Measurements from ENCODE around the gene PRPF4. TPM values are rescaled to one million over a fixed set of nuclear protein-coding genes. Genes with fewer than 3 reads are reported as not detected.

PRPF4 gene
- total RNA-seq (2022) = 37.5 and 38.6 TPM in 2 replicates
- percentile 87 among the genes with signal in this experiment for Bru-seq, nascent RNA
- BruChase-seq, experiment 1, labeled RNA remaining after a 2-hour chase = percentile 89 among the genes with signal in this experiment
- BruChase-seq, experiment 2, labeled RNA remaining after a 6-hour chase = percentile 88 among the genes with signal in this experiment
- long read RNA-seq, transcript PRPF4-201 (14 exons, 2,787 nt) = minor isoform, 13 of 66 reads
- long read RNA-seq, transcript PRPF4-202 (14 exons, 3,212 nt) = major isoform, 38 of 66 reads
- long read RNA-seq, partial matches to known transcripts = 10 of 66 reads
- long read RNA-seq, other reads (novel, unspliced or antisense) = 5 of 66 reads

- Histone ChIP-seq H3K36me3 (ENCODE audit: control insufficient read depth, insufficient read depth, low read length) (no peaks in the 10 kb centered on the region; the same call in 1 of the 2 replicates), H3K4me1 (no peaks in the 10 kb centered on the region), H3K9me3 (no peaks in the 10 kb centered on the region), H3K4me3 (ENCODE audit: low read depth, low read length) (peak within 1 kb of the TSS; percentile 93), H3K27me3 (replicated peaks; ENCODE audit: control insufficient read depth, insufficient read depth, low read length) (no peaks in the 10 kb centered on the region)
- DNase-seq = peak; percentile 97 to 98
- no peaks in the 10 kb centered on the region for H3K27me3 Mint-ChIP-seq (ENCODE audit: insufficient read depth, unreplicated experiment)
- TF ChIP-seq CTCF (IDR thresholded peaks at IDR 0.05; ENCODE audit: insufficient read depth in 1 of 2, low read depth in 1 of 2, low read length in 1 of 2, severe bottlenecking in 1 of 2, unreplicated experiment in 1 of 2) = no peak
- no peaks in the 10 kb centered on the region for H3K4me1 Mint-ChIP-seq (ENCODE audit: low read depth, unreplicated experiment)
- ChIA-PET POLR2A (interaction anchor here (0.6 to 1.8 kb wide), 10 partner anchors 21 to 383 kb away, joined by 3 to 16 read pairs (median 6); partner anchors contain the start of genes ALAD, BSPRY, C9orf43 and FKBP15), CTCF (interaction anchor here (0.8 to 2.3 kb wide), 12 partner anchors 19 to 382 kb away, joined by 3 to 14 read pairs (median 6); partner anchors contain the start of genes ALAD, BSPRY, FKBP15 and POLE3)
- peaks cover 39% of the 10 kb centered on the region for H3K36me3 Mint-ChIP-seq (ENCODE audit: insufficient read depth, unreplicated experiment)
- H3K27ac Mint-ChIP-seq (ENCODE audit: unreplicated experiment) = no peak within 1 kb of the TSS
- H3K4me3 Mint-ChIP-seq (ENCODE audit: unreplicated experiment) = no peak within 1 kb of the TSS
- intact Hi-C loops (cut with micrococcal nuclease; ENCODE audit: unreplicated experiment) = loop anchor here (1.0 to 5.0 kb wide), 5 partner anchors 27 to 135 kb away; partner anchors contain the start of genes C9orf43, FKBP15, POLE3 and RNF183
- TSS peak; percentile 69 for BruUV-seq (replicated peaks)
- H3K9me3 Mint-ChIP-seq (ENCODE audit: unreplicated experiment) = no peaks in the 10 kb centered on the region
Observed at GRCh38 chr9:113275157-113276131, at the start of gene PRPF4, which contains the start of gene CDC26. Gene PRPF4 (plus strand): TSS chr9:113275658. CDS start chr9:113275744, 86 bp downstream. Gene CDC26 (minus strand): TSS chr9:113275572. CDS start chr9:113272507, 3,065 bp downstream.

- DNase-seq = no peak
- Mint-ChIP-seq H3K4me3 (ENCODE audit: unreplicated experiment) (no peak overlapping the region), H3K27ac (ENCODE audit: unreplicated experiment) (no peak overlapping the region), H3K36me3 (ENCODE audit: insufficient read depth, unreplicated experiment) (peaks cover 12% of the 10 kb centered on the region), H3K4me1 (ENCODE audit: low read depth, unreplicated experiment) (peaks cover 25% of the 10 kb centered on the region), H3K9me3 (ENCODE audit: unreplicated experiment) (no peaks in the 10 kb centered on the region), H3K27me3 (ENCODE audit: insufficient read depth, unreplicated experiment) (no peaks in the 10 kb centered on the region)
- Histone ChIP-seq H3K4me1 (peaks cover 15% of the 10 kb centered on the region), H3K36me3 (ENCODE audit: control insufficient read depth, insufficient read depth, low read length) (no peaks in the 10 kb centered on the region; the same call in 1 of the 2 replicates), H3K4me3 (ENCODE audit: low read depth, low read length) (no peak overlapping the region), H3K9me3 (no peaks in the 10 kb centered on the region), H3K27me3 (replicated peaks; ENCODE audit: control insufficient read depth, insufficient read depth, low read length) (no peaks in the 10 kb centered on the region)
- no TSS peak for BruUV-seq (replicated peaks)
- ChIA-PET CTCF (interaction anchor here (1.4 kb wide), 1 partner anchor 77 kb away, joined by 4 read pairs; the partner anchor contains the start of gene SLC31A2), POLR2A (interaction anchor here (0.6 kb wide), 1 partner anchor 183 kb away, joined by 3 read pairs; the partner anchor contains the start of genes C9orf43 and POLE3)
- no peak for TF ChIP-seq CTCF (IDR thresholded peaks at IDR 0.05; ENCODE audit: insufficient read depth in 1 of 2, low read depth in 1 of 2, low read length in 1 of 2, severe bottlenecking in 1 of 2, unreplicated experiment in 1 of 2)
- intact Hi-C loops (cut with micrococcal nuclease; ENCODE audit: unreplicated experiment) = loop anchor here (10.0 kb wide), 1 partner anchor 893 kb away; the partner anchor contains the start of gene PTBP3
Observed at GRCh38 chr9:113227436-113227835, 48.0 kb upstream of the PRPF4 start.

All from Caco-2 (cell line).